Activated CD8-positive, alpha-beta T cell treated with anti-CD3 and anti-CD28 coated beads for 36 hours (primary cell): ENCODE data around the gene SUPT3H. TPM values are rescaled to one million over a fixed set of nuclear protein-coding genes. Genes with fewer than 3 reads are reported as not detected.

Source experiments
- ATAC-seq: fragments of 200-7000 bp; cut with Tn5 transposase; one replicate; pipeline ENCODE4 v1.10.0; 2021; ENCODE audit warnings: mild to moderate bottlenecking, moderate library complexity
- CTCF ChIA-PET: fragments of 350-600 bp; sonication (Branson Sonifier 250); formaldehyde crosslinking; loops from one replicate; lab custom pipeline; 2021; ENCODE audit warnings: antibody characterized with exemption; lab: Charles Lee
- POLR2A ChIA-PET: fragments of 350-600 bp; sonication (Branson Sonifier 250); formaldehyde crosslinking; loops from one replicate; lab custom pipeline; 2021; ENCODE audit warnings: antibody characterized with exemption; lab: Charles Lee
- DNase-seq: peaks from one replicate; pipeline ENCODE4 v3.0.0-alpha.2; 2020
- H3K27ac Mint-ChIP-seq: one replicate; pipeline ENCODE4 v1.8.0; 2021; ENCODE audit warnings: mild to moderate bottlenecking, mixed read lengths
- H3K27me3 Mint-ChIP-seq: one replicate; pipeline ENCODE4 v1.8.0; 2021; ENCODE audit warnings: mixed read lengths
- H3K36me3 Mint-ChIP-seq: one replicate; pipeline ENCODE4 v1.8.0; 2021; ENCODE audit warnings: low read depth, mixed read lengths
- H3K4me1 Mint-ChIP-seq: one replicate; pipeline ENCODE4 v1.8.0; 2021; ENCODE audit warnings: low read depth, mixed read lengths
- H3K4me3 Mint-ChIP-seq: one replicate; pipeline ENCODE4 v1.8.0; 2021; ENCODE audit warnings: mild to moderate bottlenecking, moderate library complexity, mixed read lengths
- H3K9me3 Mint-ChIP-seq: one replicate; pipeline ENCODE4 v1.8.0; 2021; ENCODE audit warnings: mixed read lengths
- intact Hi-C: fragments of 100-400 bp; cut with micrococcal nuclease; formaldehyde crosslinking; loops from one replicate; pipeline ENCODE4 v1.10.0; 2022
- total RNA-seq, 2 experiments: library from RNA; stranded (reverse); gene quantifications; one replicate each; pipeline ENCODE4 v1.2.3, GENCODE V29; 2021
- TF ChIP-seq, protein P1 (sequence below): fragments of 200-600 bp; IDR thresholded peaks from one replicate; pipeline ENCODE4 v1.8.0; 2022; ENCODE audit warnings: antibody characterized with exemption, mild to moderate bottlenecking

The SUPT3H gene
- total RNA-seq, 2 experiments from 2014 or later, result 20.0 to 20.2 TPM

DNA sequence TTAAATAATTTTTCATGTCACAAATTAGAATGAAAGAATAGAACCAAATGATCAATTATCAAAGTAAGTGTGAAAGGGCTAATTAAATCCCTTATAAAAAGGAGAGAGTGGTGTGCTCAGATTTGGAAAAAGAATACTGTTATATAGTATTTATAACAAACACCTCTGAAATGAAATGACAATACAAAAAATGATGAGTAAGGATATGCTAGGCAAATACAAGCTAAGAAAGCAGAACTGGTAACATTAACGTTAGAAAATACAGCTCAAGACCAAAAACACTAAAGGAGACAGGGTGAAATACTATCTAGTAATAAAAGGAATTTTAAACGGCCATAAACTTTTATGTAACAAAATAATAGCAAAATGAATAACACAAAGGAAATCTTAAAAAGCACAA is 373.8 kb downstream of the SUPT3H start:
- TF ChIP-seq, protein P1, sequence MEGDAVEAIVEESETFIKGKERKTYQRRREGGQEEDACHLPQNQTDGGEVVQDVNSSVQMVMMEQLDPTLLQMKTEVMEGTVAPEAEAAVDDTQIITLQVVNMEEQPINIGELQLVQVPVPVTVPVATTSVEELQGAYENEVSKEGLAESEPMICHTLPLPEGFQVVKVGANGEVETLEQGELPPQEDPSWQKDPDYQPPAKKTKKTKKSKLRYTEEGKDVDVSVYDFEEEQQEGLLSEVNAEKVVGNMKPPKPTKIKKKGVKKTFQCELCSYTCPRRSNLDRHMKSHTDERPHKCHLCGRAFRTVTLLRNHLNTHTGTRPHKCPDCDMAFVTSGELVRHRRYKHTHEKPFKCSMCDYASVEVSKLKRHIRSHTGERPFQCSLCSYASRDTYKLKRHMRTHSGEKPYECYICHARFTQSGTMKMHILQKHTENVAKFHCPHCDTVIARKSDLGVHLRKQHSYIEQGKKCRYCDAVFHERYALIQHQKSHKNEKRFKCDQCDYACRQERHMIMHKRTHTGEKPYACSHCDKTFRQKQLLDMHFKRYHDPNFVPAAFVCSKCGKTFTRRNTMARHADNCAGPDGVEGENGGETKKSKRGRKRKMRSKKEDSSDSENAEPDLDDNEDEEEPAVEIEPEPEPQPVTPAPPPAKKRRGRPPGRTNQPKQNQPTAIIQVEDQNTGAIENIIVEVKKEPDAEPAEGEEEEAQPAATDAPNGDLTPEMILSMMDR, result no peak
- Mint-ChIP-seq H3K27ac (no peak overlapping the region), H3K4me3 (no peak overlapping the region), H3K36me3 (peaks cover 12% of the 10 kb centered on the region), H3K9me3 (peaks cover 8% of the 10 kb centered on the region), H3K27me3 (no peaks in the 10 kb centered on the region), H3K4me1 (peaks cover 32% of the 10 kb centered on the region)
- ChIA-PET POLR2A (no interaction called here), CTCF (no interaction called here)
- intact Hi-C loops, result no loop called here
- DNase-seq, result no peak
- no peak for ATAC-seq

DNA sequence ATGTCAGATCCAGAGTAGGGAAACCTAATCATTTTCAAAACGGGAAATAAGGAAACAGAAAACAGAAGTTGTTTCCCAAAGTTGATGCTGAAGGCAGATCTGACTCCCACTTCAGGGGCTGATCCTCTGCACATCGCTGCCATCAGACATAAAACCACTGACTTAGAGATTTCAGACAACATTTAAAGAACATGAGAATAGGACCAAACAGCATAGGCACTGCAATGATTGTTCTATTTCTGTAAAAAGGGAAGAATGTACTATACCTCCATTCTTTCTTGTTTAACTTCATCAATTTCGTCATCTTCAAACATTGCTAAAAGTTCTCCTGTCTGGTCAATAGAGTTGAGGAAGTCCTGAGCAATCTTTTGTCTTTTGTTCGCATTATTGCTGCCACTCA is 374.3 kb downstream of the SUPT3H start:
- H3K4me1 Mint-ChIP-seq, result peaks cover 32% of the 10 kb centered on the region
- TF ChIP-seq, protein P1, result no peak

DNA sequence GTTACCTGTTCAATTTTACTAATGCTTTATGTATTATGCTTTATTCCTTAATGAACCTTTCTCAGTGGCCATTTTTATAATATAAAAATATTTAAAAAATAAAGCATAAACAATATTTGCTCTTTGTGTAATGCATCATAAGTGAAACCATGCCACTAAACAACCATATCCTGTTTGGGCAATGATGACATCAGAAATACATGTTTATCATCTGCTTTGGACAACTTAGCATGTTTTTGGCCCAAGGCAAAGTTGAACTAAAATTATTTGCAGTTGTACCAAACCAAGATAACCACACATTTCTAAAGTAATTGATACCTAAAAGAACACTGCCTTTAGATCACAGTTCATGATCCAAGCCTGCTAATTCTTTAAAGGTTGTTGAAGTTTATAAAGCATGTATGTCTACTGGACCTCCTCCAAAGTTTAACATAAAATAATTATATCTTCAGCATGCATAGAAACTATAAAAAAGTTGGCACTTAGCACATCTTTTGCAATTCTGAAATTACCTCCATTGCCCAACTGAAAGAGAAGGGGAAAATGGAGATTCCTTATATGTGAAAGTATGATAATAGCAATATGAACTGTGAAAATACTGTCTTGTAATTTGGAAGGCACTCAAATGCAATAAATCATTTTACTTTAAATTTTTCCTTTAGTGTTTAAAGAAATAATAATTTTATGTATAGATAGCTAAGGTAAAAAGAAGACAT is 375.2 kb downstream of the SUPT3H start:
- Mint-ChIP-seq H3K27ac (peak overlapping the region; percentile 79), H3K27me3 (no peaks in the 10 kb centered on the region), H3K9me3 (peaks cover 7% of the 10 kb centered on the region), H3K4me3 (no peak overlapping the region), H3K36me3 (peaks cover 13% of the 10 kb centered on the region), H3K4me1 (peaks cover 32% of the 10 kb centered on the region)
- no peak for ATAC-seq
- TF ChIP-seq, protein P1, result no peak
- ChIA-PET POLR2A (interaction anchor here (0.6 to 0.8 kb wide), 2 partner anchors 11 to 38 kb away, joined by 3 read pairs; no protein-coding TSS in a partner anchor), CTCF (interaction anchor here (1.0 to 1.5 kb wide), 2 partner anchors 10 to 27 kb away, joined by 3 read pairs; no protein-coding TSS in a partner anchor)
- intact Hi-C loops, result no loop called here
- DNase-seq, result no peak

More for the DNA sequence above, 374.3 kb downstream of the SUPT3H start:
- CTCF ChIA-PET, result no interaction called here
- H3K4me3 Mint-ChIP-seq, result no peak overlapping the region
- peaks cover 14% of the 10 kb centered on the region for H3K36me3 Mint-ChIP-seq
- ATAC-seq, result no peak
- POLR2A ChIA-PET, result interaction anchor here (0.6 kb wide), 1 partner anchor 39 kb away, joined by 3 read pairs; no protein-coding TSS in a partner anchor
- no peak for DNase-seq
- no peaks in the 10 kb centered on the region for H3K27me3 Mint-ChIP-seq
- peaks cover 8% of the 10 kb centered on the region for H3K9me3 Mint-ChIP-seq
- intact Hi-C loops, result no loop called here
- H3K27ac Mint-ChIP-seq, result no peak overlapping the region

DNA sequence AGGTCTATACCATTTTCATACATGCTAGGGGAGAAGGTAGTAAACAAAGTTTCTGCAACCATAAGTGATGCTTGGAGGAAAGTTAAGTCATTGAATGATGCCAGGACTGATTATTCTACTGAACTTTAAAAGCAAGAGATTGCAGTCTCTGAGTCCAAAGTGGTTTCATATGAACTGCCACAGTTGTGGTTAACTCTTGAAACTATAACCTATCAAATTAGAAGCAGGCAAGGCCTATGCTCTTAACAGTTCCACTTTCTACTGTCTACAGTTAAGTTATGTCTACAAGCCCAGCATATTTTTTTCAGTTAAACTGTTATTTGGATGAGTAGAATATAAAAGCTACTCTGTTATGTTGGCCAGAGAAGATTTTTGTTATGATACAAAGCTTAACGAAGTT is 376.1 kb downstream of the SUPT3H start:
- POLR2A ChIA-PET, result interaction anchor here (0.8 kb wide), 1 partner anchor 12 kb away, joined by 3 read pairs; no protein-coding TSS in a partner anchor
- peaks cover 9% of the 10 kb centered on the region for H3K36me3 Mint-ChIP-seq
- ATAC-seq (peak; percentile 97), DNase-seq (peak; percentile 8)
- H3K4me1 Mint-ChIP-seq, result peaks cover 29% of the 10 kb centered on the region
- H3K9me3 Mint-ChIP-seq, result peaks cover 2% of the 10 kb centered on the region
- TF ChIP-seq, protein P1, result no peak
- H3K27ac Mint-ChIP-seq, result peak overlapping the region; percentile 79
- H3K27me3 Mint-ChIP-seq, result no peaks in the 10 kb centered on the region
- CTCF ChIA-PET, result interaction anchor here (0.8 to 1.7 kb wide), 5 partner anchors 11 to 371 kb away, joined by 3 to 8 read pairs (median 3); no protein-coding TSS in a partner anchor
- H3K4me3 Mint-ChIP-seq, result no peak overlapping the region
- intact Hi-C loops, result no loop called here

DNA sequence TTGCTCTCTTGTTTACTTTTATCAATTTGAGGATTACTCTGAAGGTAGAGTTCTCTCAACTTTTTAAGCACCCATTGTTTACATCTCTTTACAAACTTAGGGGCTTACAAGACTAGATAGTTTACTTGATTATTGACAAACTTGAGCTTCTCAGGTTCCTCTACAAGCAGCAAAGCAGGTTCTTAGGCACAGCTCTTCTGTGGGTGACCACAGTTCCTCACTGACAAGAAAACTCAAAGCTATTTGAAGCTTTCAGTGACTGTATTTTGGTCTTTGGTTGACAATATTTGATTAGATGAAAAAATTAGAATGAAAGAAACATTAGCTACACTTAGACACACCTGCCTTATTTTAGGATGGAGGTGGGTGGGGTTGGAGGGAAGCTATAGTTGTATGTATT is 376.9 kb downstream of the SUPT3H start:
- DNase-seq, result no peak
- H3K36me3 Mint-ChIP-seq, result peaks cover 9% of the 10 kb centered on the region
- POLR2A ChIA-PET, result no interaction called here
- peak overlapping the region; percentile 37 for H3K27ac Mint-ChIP-seq
- no peak overlapping the region for H3K4me3 Mint-ChIP-seq
- TF ChIP-seq, protein P1, result no peak
- no peak for ATAC-seq
- no peaks in the 10 kb centered on the region for H3K27me3 Mint-ChIP-seq
- intact Hi-C loops, result no loop called here
- H3K4me1 Mint-ChIP-seq, result peaks cover 27% of the 10 kb centered on the region
- CTCF ChIA-PET, result interaction anchor here (0.8 to 1.7 kb wide), 7 partner anchors 13 to 370 kb away, joined by 3 to 8 read pairs (median 3); no protein-coding TSS in a partner anchor
- H3K9me3 Mint-ChIP-seq, result no peaks in the 10 kb centered on the region
